ENCODE results near the gene PRR3. TPM values are rescaled to one million over a fixed set of nuclear protein-coding genes. Genes with fewer than 3 reads are reported as not detected.

Gene PRR3
- total and polyA plus RNA-seq, 11 donors: 1.9 to 4.5 (median 3.3) TPM

- H3K9me3 ChIP-seq: no peaks in the 10 kb centered on the region
- no peaks in the 10 kb centered on the region for H3K27me3 ChIP-seq
- H3K4me3 ChIP-seq: no peak overlapping the region
- intact Hi-C loops (cut with DNase I): loop anchor here in 1 of 10 donors (1.0 kb wide), 1 partner anchor 17 kb away; no protein-coding TSS in a partner anchor
- no peak for DNase-seq
- no peak for ATAC-seq
- peaks cover 0 to 26% (median 23%) of the 10 kb centered on the region in 9 donors for H3K36me3 ChIP-seq
- no peak overlapping the region for H3K27ac ChIP-seq
- no peak for TF ChIP-seq POLR2A (IDR thresholded peaks at IDR 0.05)
- peaks cover 0 to 12% (median 9%) of the 10 kb centered on the region in 12 donors for H3K4me1 ChIP-seq
These were observed 8.7 kb downstream of the PRR3 start for GRCh38 chr6:30565772-30566171.

GRCh38 chr6:30568245-30568644 lies 11.2 kb downstream of the PRR3 start:
- intact Hi-C loops (cut with DNase I): no loop called here
- H3K27ac ChIP-seq: no peak overlapping the region
- DNase-seq (no peak), ATAC-seq (no peak)
- peaks cover 0 to 8% (median 5%) of the 10 kb centered on the region in 9 donors for H3K36me3 ChIP-seq
- no peaks in the 10 kb centered on the region for H3K27me3 ChIP-seq
- WGBS, 4 donors: 63 to 84% (median 64%) methylated on average over 3 of the region's 3 CpGs
- H3K9me3 ChIP-seq: no peaks in the 10 kb centered on the region
- TF ChIP-seq POLR2A (IDR thresholded peaks at IDR 0.05) (no peak), CTCF (IDR thresholded peaks at IDR 0.05) (no peak)
- H3K4me1 ChIP-seq: peaks cover 0 to 27% (median 24%) of the 10 kb centered on the region in 12 donors
- no peak overlapping the region for H3K4me3 ChIP-seq

- intact Hi-C loops (cut with DNase I): loop anchor here in 3 of 10 donors (2.0 kb wide), 2 partner anchors 13 to 47 kb away; partner anchors contain the start of genes GNL1 (in 2 of the 3), PRR3 (in 2 of the 3), MRPS18B (in 1 of the 3) and PPP1R10 (in 1 of the 3)
These were observed 13.2 kb downstream of the PRR3 start for GRCh38 chr6:30570263-30570662.

GRCh38 chr6:30570740-30571074 lies 13.6 kb downstream of the PRR3 start:
- peak overlapping the region; percentile 59 to 97 (median 88) for H3K27ac ChIP-seq
- H3K36me3 ChIP-seq: peaks cover 0 to 18% (median 3%) of the 10 kb centered on the region in 9 donors
- peak overlapping the region; percentile 43 to 95 (median 73) for H3K4me3 ChIP-seq
- H3K9me3 ChIP-seq: no peaks in the 10 kb centered on the region
- H3K4me1 ChIP-seq: peaks cover 0 to 40% (median 28%) of the 10 kb centered on the region in 12 donors
- 1 to 2% (median 2%) methylated on average over 18 of the region's 18 CpGs for WGBS, 4 donors
- DNase-seq (no peak), ATAC-seq (peak; percentile 10 to 28 (median 17))
- TF ChIP-seq POLR2A (IDR thresholded peaks at IDR 0.05) (no peak), CTCF (IDR thresholded peaks at IDR 0.05) (no peak)
- intact Hi-C loops (cut with DNase I): loop anchor here in 4 of 10 donors (1.0 to 2.0 kb wide), 3 partner anchors 14 to 46 kb away; partner anchors contain the start of genes GNL1 (in 3 of the 4), PRR3 (in 2 of the 4), MRPS18B (in 1 of the 4) and PPP1R10 (in 1 of the 4)
- H3K27me3 ChIP-seq: no peaks in the 10 kb centered on the region

More at GRCh38 chr6:30570263-30570662, 13.2 kb downstream of the PRR3 start:
- H3K4me3 ChIP-seq: peak overlapping the region; percentile 43 to 95 (median 73)
- no peaks in the 10 kb centered on the region for H3K27me3 ChIP-seq
- ATAC-seq: no peak
- H3K36me3 ChIP-seq: peaks cover 0 to 14% (median 3%) of the 10 kb centered on the region in 9 donors
- peak overlapping the region in 10 of 12 donors; percentile 80 to 97 (median 88) for H3K27ac ChIP-seq
- H3K9me3 ChIP-seq: no peaks in the 10 kb centered on the region
- DNase-seq: no peak
- WGBS, 4 donors: 70 to 82% (median 81%) methylated on average over 1 of the region's 1 CpG
- TF ChIP-seq CTCF (IDR thresholded peaks at IDR 0.05) (no peak), POLR2A (IDR thresholded peaks at IDR 0.05) (no peak)
- peaks cover 0 to 40% (median 28%) of the 10 kb centered on the region in 12 donors for H3K4me1 ChIP-seq

All from heart left ventricle (tissue), 16 donors.